NCI-H446 (cell line): Measurements from ENCODE around the gene MEX3B.

Experiments
- DNase-seq, 2 experiments: peaks; one replicate each; lab custom pipeline; 2025; lab: John Stamatoyannopoulos, UW

MEX3B gene

DNA sequence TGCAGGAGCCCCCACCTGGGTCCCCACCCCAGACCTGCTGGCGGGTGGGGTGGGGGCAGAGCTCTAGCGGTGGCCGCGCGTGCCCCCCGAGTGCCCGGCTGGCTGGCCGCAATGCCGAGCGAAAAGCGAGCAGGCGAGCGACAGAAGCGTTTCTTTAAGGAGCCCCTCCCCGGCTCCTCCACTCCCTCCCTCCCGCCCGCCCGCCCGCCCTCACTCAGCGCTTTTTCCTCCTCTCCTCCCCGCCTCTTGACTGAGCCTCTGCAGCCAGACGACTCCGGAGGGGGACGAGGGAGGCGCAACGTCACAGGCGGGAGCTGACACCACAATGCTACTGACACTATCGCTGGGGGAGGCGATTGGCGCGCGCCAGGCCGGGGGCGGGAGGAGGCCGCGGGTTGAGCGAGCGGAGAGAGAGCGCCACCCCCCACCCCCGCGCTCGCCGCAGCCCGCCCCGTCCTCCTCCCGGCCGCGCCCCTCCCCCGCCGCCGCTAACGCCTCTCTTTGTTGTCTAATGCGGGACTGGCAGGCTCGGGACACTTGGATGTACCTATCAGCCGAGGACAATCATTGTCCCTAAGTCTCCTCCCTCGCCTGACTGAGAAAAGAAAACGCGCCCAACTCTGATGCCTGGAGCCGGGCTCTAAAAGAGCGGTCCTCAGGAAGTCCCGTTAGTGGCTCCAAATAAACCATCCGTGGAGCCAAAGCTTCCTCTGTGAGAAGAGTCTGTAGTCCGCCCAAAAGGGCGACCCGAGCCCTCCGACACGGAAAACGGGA lies at the start of gene MEX3B:
Gene MEX3B (minus strand): TSS at position 127 of the 774 bp plus-strand sequence. CDS start 313 bp downstream, outside the sequence.
- peak; percentile 77 to 96 for DNase-seq

DNA sequence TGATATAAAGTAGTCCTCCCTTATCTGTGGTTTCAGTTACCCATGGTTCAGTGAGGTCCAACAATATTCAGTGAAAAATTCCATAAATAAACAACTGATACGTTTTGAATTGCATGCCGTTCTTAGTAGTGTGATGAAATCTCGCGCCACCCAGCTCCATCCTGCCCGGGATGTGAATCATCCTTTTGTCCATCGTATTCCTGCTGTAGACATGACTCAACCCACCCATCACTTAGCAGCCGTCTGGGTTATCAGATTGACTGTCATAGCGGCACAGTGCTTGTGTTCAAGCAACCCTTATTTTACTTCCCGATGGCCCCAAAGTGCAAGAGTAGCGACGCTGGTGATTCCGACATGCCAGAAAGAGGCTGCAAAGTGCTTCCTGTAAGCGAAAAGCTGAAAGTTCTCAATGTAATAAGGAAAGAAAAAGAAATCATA lies 48.0 kb upstream of the MEX3B start:
- DNase-seq, result no peak

DNA sequence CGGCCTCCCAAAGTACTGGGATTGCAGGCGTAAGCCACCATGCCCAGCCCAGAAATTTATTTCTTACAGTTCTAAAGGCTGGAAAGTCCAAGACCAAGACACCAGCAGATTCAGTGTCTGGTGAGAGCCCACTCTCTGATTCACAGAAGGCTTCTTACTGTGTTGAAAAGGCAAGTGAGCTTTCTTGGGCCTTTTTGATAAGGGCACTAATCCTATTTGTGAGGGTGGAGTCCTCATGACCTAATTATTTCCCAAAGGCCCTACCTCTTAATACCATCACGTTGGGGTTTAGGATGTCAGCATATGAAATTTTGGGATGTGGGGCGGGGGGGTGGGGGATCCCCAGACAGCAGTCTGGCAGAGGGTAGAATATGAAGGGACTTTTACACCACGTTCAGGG lies 47.5 kb upstream of the MEX3B start:
- DNase-seq, result no peak

DNA sequence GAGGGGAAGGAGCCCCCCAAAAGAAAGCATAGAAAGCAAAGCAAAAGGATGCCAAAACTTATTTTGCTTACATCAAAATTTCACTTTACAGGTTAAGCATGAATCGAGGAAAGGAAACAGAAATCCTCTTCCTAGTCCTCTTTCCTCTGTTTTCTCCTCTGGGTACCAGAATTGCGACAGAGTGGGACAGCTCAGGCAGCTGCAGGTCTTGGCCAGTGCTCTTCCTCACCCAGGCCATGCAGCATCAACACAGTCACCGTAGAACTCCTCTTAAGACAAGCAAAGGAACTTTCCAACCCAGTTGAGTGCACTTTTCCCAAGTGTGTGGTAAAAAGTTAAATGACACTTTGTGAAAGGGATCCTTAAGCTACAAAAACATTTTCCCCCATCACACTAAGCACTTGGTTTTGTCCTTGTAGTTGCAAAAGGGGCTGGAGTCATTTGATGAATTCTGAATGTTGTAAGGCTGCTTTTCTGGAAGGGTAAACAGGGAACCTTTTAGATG lies 45.9 kb upstream of the MEX3B start:
- no peak for DNase-seq

DNA sequence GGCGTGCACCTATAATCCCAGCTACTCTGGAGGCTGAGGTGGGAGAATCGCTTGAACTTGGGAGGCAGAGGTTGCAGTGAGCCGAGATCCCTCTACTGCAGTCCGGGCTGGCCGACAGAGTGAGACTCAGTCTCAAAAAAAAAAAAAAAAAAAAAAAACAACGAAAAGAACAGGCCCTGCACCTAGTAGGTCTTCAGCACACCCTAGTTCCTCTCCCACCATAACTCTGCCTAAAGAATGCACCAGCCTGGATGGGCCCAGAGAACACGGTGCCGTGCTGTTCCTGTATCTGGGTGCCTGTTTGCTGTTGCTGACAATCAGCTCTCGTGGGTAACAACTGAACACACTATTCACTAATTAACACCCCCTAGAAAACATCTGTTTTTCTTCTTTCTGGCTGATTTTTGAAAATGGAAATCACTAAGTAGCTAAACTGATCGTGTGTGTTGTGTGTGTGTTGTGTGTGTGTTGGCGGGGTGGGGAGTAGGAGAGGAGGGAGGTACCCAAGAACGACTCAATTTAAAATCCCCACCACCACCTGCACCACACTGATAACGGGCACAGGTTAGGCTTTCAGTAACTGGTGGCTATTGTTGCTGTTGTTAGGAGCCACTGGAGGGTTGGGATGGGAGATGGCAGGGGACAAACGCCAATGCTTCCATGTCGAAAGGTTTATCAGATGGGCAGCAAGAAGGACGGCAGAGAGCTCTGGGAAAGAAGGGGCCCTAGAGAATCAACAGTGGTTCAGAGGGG lies 40.6 kb upstream of the MEX3B start:
- no peak for DNase-seq

DNA sequence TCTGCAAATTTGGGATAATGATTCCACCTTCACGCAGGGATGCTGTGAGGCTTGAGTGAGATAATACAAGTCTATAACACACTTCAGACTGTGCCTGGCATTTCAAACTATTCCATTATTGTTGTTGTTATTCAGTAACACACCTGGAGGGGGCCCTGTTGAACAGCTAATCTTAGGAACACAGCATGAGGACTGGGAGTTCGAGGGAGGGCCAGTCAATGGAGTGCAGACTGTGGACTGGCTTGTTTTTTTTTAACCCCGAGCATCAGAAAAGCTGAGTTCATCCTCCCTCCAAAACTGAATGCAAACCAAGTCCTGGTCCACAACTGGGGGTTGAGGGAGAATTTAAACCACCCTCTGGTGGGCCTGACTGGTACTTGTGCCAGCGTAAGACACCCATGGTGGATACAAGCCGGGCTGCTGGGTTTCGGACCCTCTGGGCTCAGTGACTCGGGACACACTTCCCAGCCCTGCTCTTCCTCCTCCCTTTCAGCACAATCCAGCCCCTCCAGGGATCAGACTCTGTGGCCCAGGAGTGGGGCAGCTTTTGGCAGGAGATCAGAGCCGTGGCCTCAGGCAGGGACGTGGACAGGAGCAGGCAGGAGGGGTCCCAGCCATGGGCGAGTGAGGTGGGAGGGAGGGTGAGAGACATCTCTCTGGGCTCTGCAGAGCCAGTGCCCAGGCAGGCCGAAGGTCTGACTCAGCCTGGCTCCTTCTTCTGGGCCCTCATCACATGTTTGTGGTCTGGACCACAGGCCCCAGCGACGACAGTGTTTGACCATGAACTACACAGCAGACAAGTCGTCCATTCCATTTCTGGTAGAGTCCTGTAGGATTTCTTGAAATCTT lies 36.3 kb upstream of the MEX3B start:
- no peak for DNase-seq

DNA sequence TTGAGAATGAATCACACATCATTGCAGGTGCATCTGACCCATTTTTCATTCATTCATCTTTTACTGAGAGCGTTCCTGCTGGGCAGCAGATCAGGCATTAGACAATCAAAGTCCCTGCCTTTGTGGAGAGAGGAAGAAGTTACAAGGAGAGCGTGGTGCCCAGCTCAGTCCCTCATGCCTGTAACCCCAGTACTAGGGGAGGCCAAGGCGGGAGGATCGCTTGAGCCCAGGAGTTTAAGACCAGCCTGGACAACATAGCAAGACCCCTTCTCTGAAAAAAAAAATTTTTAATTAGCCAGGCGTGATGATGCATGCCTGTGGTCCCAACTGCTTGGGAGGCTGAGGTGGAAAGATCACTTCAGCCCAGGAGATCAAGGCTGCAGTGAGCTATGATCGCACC lies 35.0 kb upstream of the MEX3B start:
- no peak for DNase-seq

DNA sequence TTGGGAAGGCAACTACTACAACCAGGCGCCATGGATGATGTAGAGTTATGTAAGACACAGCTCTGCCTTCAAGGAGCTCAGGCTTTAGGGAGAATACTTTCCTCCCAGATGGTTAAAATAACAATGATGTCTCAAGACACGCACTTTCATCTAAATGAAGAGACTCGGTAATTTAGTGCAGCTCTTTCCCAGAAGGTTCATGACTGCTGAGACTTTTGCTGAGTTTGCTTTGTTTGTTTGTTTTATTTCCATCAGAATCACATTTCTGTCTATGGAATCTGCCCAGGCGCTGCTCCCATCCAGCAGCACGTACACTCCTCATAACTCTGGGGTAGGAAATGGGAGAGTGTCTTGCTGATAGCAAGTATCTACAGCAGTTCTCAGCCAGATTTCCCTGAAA lies 33.9 kb upstream of the MEX3B start:
- no peak for DNase-seq

DNA sequence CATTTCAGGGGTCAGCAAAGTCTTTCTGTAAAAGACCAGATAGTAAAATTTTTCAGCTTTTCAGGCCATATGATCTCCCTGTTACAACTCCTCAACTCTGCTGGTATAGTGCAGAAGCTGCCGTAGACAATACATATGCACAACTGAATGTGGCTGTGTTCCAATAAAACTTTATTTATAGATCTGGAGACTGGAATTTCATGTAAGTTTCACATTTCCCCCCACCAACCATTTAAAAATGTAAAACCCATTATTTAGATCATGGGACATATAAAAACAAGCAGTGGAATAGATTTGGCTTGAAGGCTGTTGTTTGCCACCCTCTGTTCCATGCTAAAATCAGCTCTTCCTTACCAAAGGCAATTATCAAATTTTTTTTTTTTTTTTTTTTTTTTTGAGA lies 28.8 kb upstream of the MEX3B start:
- DNase-seq, result no peak

DNA sequence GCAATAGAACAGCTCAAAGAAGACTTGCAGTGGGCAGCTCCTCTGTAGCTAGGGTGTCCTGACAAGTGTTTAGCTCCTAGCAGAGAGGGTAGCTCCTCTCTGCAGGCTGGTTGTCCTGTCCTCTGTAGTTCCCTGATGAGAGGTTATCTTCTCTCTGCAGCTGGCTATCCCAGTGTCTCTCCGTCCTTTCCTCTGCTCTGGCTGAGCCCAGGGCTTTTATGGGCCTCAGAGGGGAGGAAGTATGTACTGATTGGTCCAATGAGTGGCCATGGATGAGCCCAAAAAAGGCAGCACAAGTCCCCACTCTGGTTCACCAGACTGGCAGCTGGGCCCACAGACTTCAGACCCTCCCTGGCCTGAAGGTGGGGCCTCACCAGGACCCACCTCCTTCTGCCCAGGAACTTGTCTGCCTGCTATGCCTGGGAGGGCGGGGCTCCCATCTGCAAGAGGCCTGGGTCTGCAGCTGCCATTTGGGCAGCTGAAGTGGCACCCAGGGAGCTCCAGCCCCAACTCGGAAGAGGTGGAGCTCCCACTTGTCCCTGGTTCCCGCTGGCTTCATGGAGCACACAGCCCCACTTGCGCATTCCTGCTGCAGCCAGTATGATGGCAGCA lies 27.2 kb upstream of the MEX3B start:
- no peak for DNase-seq

DNA sequence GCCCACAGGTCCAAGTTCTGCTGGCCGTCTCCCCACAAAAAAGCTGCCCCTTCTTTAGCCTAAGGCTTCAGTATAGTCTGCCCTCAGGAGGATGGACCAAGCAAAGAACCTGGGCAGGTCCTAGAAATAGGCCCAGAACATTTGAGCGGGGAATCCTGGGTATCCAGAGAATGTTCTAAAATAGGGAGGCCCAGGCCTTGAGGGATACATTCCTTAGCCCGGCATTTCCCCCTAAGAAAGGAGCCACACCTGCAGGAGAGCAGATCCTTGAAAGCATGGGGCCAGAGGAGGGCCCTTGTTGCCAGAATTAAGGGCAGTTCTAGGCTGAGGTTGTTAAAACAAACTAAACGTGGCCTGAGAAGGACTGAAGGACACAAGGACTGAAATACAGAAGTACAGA lies 20.6 kb upstream of the MEX3B start:
- no peak for DNase-seq

DNA sequence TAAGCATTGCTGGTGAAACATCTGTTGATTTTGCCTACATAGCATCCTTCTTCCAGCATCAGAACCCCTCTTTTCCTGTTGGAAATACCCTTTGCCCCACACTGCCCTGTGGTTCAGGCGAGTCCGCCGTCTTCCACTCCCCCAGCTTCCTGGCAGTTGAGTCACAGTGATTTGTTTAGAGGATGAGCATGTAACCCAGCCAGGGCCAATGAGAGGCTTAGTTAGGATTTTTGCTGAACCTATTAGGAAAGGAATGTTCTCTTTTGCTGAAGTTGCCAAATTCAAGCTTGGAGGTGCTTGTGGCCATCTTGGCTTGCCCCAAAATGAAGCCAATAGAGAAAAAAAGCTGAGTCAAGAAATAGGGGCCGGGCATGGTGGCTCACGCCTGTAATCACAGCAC lies 19.0 kb upstream of the MEX3B start:
- DNase-seq, result no peak

DNA sequence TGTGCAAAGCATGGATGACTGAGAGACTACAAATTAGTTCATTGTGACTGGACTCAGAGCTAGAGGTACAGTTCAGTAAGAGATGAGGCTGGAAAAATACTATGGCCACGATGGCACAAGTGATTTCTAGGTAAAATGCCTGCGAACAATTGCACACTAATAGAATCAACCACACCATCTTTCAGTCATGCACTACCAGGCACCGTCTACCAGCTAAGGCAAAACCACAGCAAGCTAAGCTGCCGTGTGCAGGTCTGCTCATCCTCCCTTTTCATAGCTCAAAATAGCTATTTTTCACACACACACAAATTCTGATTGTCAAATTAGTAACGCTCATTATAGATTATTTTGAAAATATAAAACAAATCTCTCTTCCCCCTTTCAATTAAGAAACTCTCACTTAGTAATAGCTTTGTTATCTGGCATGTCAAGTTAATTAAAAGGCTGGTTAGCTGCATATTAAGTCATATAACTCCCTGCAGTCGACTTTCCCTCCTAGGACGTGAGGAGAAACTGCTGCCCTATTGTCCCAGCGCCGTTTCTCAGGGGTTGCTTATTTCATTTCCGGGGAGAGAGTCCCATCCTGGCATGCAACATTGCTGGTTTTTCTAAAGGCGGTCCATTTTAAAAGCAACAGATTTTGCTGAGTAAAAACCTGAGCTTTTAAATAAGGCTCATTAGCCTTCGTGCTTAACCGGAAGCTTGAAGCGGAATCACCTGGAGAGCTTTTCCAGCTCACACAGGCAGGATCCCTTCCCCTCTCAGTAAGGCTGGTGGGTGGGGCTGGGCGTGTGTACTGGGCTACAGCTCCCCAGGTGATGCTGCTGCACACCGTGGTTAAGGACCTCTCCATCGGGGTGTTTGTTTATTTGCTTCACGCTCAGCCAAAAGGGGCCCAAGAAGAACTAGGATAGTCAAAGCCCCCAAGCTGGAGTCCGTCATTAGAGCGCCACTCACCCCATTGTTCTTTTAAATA lies 16.9 kb upstream of the MEX3B start:
- DNase-seq, result no peak

DNA sequence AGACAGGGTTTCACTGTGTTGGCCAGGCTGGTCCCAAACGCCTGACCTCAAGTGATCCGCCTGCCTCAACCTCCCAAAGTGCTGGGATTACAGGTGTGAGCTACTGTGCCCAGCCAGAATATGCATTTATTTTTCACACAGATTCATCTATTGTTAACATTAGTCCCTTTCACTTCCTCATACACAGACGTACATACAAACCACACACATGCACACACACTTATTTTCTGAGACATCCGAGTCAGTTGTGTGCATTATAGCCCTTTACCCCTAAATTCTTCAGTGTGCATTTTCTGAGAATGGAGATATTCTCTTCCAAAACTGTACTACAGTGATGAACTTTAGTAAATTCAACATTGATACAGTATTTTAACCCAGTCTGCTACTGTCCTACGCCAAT lies 15.0 kb upstream of the MEX3B start:
- no peak for DNase-seq

DNA sequence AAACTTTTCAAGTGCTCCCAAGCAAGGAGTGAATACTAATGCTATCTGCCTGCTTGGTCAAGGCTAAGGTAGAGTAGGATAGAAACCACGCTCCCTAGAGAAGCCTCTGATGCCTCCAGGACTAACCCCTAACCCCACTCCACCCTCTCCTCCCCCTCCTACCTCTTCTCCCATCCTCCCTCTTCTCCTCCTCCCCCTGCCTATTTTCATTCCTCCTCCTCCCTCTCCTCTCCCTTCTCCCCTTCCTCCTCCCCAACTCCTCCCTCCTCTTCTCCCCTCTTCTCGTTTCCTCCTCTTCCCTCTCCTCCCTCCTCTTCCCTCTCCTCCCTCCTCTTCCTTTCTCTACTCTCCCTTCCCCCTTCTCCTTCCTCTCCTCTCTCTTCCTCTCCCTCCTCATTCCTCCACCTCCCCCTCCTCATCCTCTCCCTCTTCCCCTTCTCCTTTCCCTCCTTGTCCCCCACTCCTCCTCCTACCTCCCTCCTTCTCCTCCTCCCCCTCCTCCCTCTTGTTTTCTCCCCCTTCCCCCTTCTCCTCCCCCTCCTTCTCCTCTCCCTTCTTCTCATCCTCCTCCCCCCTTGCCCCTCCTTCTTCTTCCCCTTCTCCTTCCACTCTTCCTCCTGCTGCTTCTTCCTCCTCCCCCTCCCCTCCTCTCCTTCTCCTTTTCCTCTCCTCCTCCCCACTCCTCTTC lies 12.8 kb upstream of the MEX3B start:
- DNase-seq, result no peak

DNA sequence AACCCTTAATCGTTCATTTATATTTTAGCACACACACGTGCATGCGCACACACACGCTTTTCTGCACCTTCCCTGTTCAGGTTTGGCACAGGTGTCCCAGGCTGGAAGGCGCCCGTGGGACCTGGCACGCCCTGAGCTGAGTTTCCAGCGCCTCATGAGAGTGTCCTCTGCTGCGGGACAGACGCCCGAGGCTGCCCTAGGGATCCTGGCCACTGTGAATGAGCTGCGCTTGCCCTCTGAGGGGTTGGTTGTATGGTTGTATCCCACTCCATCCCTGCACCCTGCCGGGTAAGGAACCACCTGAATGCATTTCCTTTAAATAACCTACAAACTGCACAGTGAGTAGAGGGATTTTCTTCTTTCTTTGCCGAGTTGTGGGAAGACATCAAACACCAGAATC lies 12.2 kb upstream of the MEX3B start:
- no peak for DNase-seq

DNA sequence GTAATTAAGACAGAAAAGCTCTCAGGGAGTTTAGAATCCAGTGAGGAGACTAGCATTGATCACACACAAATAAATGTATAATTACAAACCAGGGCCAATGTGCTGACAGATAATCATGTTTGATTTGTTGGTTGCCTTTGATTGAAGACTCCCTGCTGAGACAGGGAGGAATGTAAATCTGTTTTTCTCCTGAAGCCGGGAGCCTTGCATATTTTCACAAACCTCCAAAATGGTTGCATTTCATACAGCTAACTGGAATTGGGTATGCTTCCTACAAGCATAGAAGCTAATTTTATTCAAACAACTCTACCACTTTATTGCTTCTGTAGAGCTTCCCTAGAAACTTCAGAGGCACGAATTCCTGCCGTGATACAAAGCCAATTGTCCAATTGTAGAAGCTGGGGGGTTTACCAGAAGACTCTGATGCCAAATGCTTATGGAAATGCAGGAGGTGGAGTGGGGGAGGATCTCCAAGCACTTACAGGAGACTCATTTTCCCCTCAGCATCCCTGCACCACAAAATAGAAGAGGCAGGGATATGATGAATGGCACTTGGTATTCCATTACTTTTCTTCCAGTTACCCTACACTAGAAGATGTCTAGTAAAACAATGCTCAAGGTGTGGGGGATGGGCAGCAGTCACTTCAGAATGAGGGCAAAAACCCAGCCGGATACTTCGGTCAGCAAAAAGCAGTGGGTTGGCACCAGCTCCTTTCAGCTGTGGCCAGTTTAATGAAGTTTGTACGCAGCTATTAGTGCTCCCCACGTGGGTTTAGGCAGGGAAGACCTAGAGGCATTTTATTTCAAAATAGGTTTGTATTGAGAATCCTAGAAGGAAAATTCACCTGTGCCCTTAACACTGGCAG lies 11.4 kb upstream of the MEX3B start:
- no peak for DNase-seq

DNA sequence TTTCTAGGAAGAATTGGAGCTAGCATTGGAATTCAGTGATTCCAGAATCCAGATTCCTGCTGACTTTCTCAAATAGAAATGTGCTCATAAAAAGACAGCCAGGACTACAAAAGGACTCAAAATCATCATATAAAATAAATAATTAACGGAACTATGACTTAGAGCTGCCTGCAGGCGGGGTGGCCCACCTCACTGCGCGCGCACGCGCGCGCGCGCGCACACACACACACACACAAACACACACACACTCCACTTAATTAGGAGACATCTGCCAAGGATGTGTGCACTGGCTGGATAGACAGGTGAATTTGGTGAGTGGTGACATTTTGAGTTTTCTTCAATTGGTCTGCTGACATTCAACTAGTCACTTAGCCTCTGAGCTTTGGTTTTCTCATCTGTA lies 6.9 kb upstream of the MEX3B start:
- no peak for DNase-seq

DNA sequence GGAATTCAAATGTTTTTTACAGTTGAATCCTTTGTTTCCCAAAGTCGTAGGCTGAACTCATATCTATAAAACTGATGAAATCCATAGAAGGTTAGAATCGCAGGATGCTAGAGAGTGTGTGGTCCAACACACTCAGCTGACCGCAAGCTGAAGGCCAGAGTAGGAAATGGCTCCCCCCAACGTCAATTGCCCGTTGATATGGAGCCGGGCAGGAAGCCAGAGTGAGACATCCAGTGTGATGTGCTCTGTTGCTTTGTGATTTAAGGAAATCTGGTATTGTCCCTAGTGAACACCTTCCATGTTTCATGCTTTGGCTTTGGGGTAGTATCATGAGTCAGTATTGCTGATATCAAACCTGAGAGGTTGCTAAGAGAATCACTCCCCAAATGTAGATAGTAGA lies 5.8 kb upstream of the MEX3B start:
- DNase-seq, result no peak
